ENCODE results near the gene ISYNA1.

DNA sequence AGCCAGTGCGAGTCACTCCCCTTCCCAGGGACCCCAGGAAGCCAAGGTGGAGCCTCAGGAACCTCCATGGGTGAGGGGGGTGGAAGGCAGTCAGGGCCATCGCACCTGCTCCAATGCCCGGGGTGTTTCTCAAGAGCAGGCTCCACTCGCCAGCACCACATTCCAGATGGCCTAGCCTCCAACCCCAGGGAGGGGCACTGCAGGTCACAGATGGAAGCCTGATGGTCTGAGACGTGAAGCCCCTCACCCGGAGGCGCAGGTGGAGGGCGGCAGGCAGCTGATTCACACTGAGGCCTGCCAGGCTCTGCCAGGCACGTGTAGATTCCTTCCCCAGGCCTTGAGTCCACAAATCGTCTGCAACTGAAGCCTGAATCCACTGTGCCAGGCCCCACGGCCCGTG, 23.0 kb upstream of the ISYNA1 start:
- TF ChIP-seq, protein P1, sequence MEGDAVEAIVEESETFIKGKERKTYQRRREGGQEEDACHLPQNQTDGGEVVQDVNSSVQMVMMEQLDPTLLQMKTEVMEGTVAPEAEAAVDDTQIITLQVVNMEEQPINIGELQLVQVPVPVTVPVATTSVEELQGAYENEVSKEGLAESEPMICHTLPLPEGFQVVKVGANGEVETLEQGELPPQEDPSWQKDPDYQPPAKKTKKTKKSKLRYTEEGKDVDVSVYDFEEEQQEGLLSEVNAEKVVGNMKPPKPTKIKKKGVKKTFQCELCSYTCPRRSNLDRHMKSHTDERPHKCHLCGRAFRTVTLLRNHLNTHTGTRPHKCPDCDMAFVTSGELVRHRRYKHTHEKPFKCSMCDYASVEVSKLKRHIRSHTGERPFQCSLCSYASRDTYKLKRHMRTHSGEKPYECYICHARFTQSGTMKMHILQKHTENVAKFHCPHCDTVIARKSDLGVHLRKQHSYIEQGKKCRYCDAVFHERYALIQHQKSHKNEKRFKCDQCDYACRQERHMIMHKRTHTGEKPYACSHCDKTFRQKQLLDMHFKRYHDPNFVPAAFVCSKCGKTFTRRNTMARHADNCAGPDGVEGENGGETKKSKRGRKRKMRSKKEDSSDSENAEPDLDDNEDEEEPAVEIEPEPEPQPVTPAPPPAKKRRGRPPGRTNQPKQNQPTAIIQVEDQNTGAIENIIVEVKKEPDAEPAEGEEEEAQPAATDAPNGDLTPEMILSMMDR (IDR thresholded peaks at IDR 0.05 in 8 of 11, conservative IDR thresholded peaks at IDR 0.05 in 3 of 11): no peak
- TF ChIP-seq POLR2AphosphoS5 (IDR thresholded peaks at IDR 0.05): no peak
